ENCODE data around the gene PIGW. TPM values are rescaled to one million over a fixed set of nuclear protein-coding genes. Genes with fewer than 3 reads are reported as not detected.
A peak's percentile ranks its signal among the peaks of the same experiment; 100 is the strongest.

The PIGW gene
- total RNA-seq, 2 donors from 2014 or later, result 2.8 to 3.9 TPM

GRCh38 chr17:36544307-36545076, 9.7 kb downstream of the PIGW start, which contains the start of gene GGNBP2:
Gene GGNBP2, plus strand, starts transcription at chr17:36544919. Its CDS starts 806 bp downstream, at chr17:36545725.
- H3K9me3 ChIP-seq, result no peaks in the 10 kb centered on the region
- no peak for TF ChIP-seq CTCF (IDR thresholded peaks at IDR 0.05)
- H3K27ac ChIP-seq, result peak within 1 kb of the TSS; percentile 100
- H3K27me3 ChIP-seq, result no peaks in the 10 kb centered on the region
- H3K36me3 ChIP-seq, result no peaks in the 10 kb centered on the region
- DNase-seq (ENCODE audit: low spot score), result peak; percentile 89
- peak within 1 kb of the TSS; percentile 98 for H3K4me3 ChIP-seq
- H3K4me1 ChIP-seq, result peaks cover 0 to 46% of the 10 kb centered on the region in 2 donors

GRCh38 chr17:36545077-36545464, 10.3 kb downstream of the PIGW start:
- no peaks in the 10 kb centered on the region for H3K36me3 ChIP-seq
- H3K27me3 ChIP-seq, result no peaks in the 10 kb centered on the region
- no peak for DNase-seq (ENCODE audit: low spot score)
- peak overlapping the region; percentile 100 for H3K27ac ChIP-seq
- H3K9me3 ChIP-seq, result no peaks in the 10 kb centered on the region
- peaks cover 0 to 46% of the 10 kb centered on the region in 2 donors for H3K4me1 ChIP-seq
- no peak for TF ChIP-seq CTCF (IDR thresholded peaks at IDR 0.05)
- H3K4me3 ChIP-seq, result peak overlapping the region; percentile 98

GRCh38 chr17:36545465-36546417, 11.0 kb downstream of the PIGW start:
- peak; percentile 97 for DNase-seq (ENCODE audit: low spot score)
- Histone ChIP-seq H3K4me3 (peak overlapping the region; percentile 98), H3K36me3 (no peaks in the 10 kb centered on the region), H3K9me3 (no peaks in the 10 kb centered on the region), H3K27me3 (no peaks in the 10 kb centered on the region), H3K4me1 (peaks cover 0 to 52% of the 10 kb centered on the region in 2 donors), H3K27ac (peak overlapping the region; percentile 100)
- TF ChIP-seq CTCF (IDR thresholded peaks at IDR 0.05), result no peak

- Histone ChIP-seq H3K4me1 (peaks cover 0 to 56% of the 10 kb centered on the region in 2 donors), H3K27ac (peak overlapping the region; percentile 100), H3K4me3 (peak overlapping the region; percentile 98), H3K36me3 (no peaks in the 10 kb centered on the region), H3K9me3 (no peaks in the 10 kb centered on the region), H3K27me3 (no peaks in the 10 kb centered on the region)
- TF ChIP-seq CTCF (IDR thresholded peaks at IDR 0.05), result no peak
- no peak for DNase-seq (ENCODE audit: low spot score)
Measured at GRCh38 chr17:36546418-36547093, 11.8 kb downstream of the PIGW start.

- DNase-seq (ENCODE audit: low spot score), result no peak
- Histone ChIP-seq H3K27ac (no peak overlapping the region), H3K9me3 (no peaks in the 10 kb centered on the region), H3K27me3 (no peaks in the 10 kb centered on the region), H3K4me3 (no peak overlapping the region), H3K36me3 (no peaks in the 10 kb centered on the region), H3K4me1 (peaks cover 0 to 56% of the 10 kb centered on the region in 2 donors)
- no peak for TF ChIP-seq CTCF (IDR thresholded peaks at IDR 0.05)
Measured at GRCh38 chr17:36547776-36548175, 13.0 kb downstream of the PIGW start.
